ENCODE measurements around the gene UBE3D.

- no peak for TF ChIP-seq CTCF (IDR thresholded peaks at IDR 0.05)
- no peak for TF ChIP-seq POLR2A (IDR thresholded peaks at IDR 0.05)
- TF ChIP-seq POLR2AphosphoS5 (IDR thresholded peaks at IDR 0.05) = no peak
Observed at GRCh38 chr6:82874867-82875266, 190.8 kb downstream of the UBE3D start.

Measured in sigmoid colon (tissue), 4 donors.